ENCODE results near the gene VEPH1.

The VEPH1 gene

GRCh38 chr3:157520485-157521150 lies 17.4 kb upstream of the VEPH1 start:
- H3K36me3 ChIP-seq, result no peaks in the 10 kb centered on the region
- H3K27me3 ChIP-seq (ENCODE audit: insufficient read depth, low read depth, severe bottlenecking), result no peaks in the 10 kb centered on the region
- no peak for DNase-seq
- H3K27ac ChIP-seq, result no peak overlapping the region
- peaks cover 3% of the 10 kb centered on the region for H3K9me3 ChIP-seq (ENCODE audit: severe bottlenecking)
- H3K4me3 ChIP-seq (ENCODE audit: low read depth, low read length), result no peak overlapping the region
- TF ChIP-seq CTCF (IDR thresholded peaks at IDR 0.05; ENCODE audit: low read depth, low read length), result no peak

- no peak for DNase-seq
- no peaks in the 10 kb centered on the region for H3K36me3 ChIP-seq
- TF ChIP-seq CTCF (IDR thresholded peaks at IDR 0.05; ENCODE audit: low read depth, low read length), result no peak
- no peak overlapping the region for H3K27ac ChIP-seq
- H3K27me3 ChIP-seq (ENCODE audit: insufficient read depth, low read depth, severe bottlenecking), result no peaks in the 10 kb centered on the region
- H3K9me3 ChIP-seq (ENCODE audit: severe bottlenecking), result peaks cover 3% of the 10 kb centered on the region
- H3K4me3 ChIP-seq (ENCODE audit: low read depth, low read length), result no peak overlapping the region
Observed at GRCh38 chr3:157518881-157519280, 15.7 kb upstream of the VEPH1 start.

GRCh38 chr3:157516928-157517327 lies 13.7 kb upstream of the VEPH1 start:
- no peak overlapping the region for H3K4me3 ChIP-seq (ENCODE audit: low read depth, low read length)
- no peak for DNase-seq
- H3K27me3 ChIP-seq (ENCODE audit: insufficient read depth, low read depth, severe bottlenecking), result no peaks in the 10 kb centered on the region
- no peak overlapping the region for H3K27ac ChIP-seq
- no peak for TF ChIP-seq CTCF (IDR thresholded peaks at IDR 0.05; ENCODE audit: low read depth, low read length)
- peaks cover 3% of the 10 kb centered on the region for H3K9me3 ChIP-seq (ENCODE audit: severe bottlenecking)
- no peaks in the 10 kb centered on the region for H3K36me3 ChIP-seq

DNA sequence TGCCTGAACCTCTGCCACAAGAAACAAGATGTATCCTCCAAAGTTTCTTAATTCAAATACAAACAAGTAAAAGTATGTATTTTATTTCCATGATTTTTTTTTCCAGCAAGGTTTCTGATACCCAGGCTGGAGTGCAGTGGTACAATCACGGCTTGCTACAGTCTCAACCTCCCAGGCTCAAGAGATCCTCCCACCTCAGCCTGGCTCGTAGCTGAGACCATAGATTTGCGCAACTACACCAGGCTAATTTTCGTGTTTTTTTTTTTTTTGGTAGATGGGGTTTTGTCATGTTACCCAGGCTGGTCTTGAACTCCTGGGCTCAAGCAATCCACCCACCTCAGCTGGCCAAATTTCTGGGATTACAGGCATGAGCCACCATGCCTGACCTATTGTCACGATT lies 12.2 kb upstream of the VEPH1 start:
- Histone ChIP-seq H3K27me3 (ENCODE audit: insufficient read depth, low read depth, severe bottlenecking) (no peaks in the 10 kb centered on the region), H3K9me3 (ENCODE audit: severe bottlenecking) (peaks cover 3% of the 10 kb centered on the region), H3K36me3 (no peaks in the 10 kb centered on the region), H3K4me3 (ENCODE audit: low read depth, low read length) (no peak overlapping the region), H3K27ac (no peak overlapping the region)
- no peak for DNase-seq
- TF ChIP-seq CTCF (IDR thresholded peaks at IDR 0.05; ENCODE audit: low read depth, low read length), result no peak

DNA sequence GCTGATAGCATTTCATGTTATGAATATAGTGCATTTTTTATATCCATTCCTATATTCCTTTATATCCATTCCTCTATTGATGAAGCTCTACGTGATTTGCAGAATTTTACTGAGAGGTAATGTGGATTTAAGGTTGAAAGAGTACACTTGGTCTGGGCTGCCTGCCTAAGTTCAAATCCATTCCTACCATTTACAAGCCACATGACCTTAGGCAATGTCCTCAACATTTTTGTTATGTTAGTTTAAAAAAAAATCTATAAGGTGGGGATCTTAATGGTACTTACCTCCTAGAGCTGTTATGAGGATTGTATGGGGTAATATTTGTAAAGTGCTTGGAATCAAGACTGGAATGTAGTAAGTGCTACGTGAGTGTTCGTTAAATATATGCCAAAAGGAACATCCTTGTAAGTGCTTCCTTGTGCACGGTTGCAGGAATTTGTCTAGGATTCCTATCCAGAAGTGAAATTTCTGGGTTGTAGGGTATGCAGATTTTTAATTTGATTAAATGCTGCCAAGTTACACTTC lies 11.2 kb upstream of the VEPH1 start:
- no peak for DNase-seq
- Histone ChIP-seq H3K4me3 (ENCODE audit: low read depth, low read length) (no peak overlapping the region), H3K27ac (no peak overlapping the region), H3K36me3 (no peaks in the 10 kb centered on the region), H3K27me3 (ENCODE audit: insufficient read depth, low read depth, severe bottlenecking) (no peaks in the 10 kb centered on the region), H3K9me3 (ENCODE audit: severe bottlenecking) (peaks cover 3% of the 10 kb centered on the region)
- no peak for TF ChIP-seq CTCF (IDR thresholded peaks at IDR 0.05; ENCODE audit: low read depth, low read length)

DNA sequence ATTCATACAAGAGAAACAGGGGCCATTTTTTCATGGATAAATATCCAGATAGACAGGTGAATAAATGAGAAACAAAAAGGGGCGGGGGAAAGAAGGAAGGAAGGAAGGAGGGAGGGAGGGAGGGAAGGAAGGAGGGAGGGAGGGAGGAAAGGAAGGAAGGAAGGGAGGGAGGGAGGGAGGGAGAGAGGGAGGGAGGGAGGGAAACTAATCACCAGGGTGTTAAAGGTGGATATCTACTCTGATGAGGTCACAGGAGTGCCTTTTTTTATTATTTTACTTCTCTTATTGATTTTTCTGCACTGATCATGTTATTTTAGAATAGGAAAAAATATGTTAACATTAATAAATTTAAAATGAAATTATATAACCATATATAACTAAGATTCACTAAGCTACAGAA lies 10.4 kb upstream of the VEPH1 start:
- no peak for DNase-seq
- no peak overlapping the region for H3K27ac ChIP-seq
- no peak overlapping the region for H3K4me3 ChIP-seq (ENCODE audit: low read depth, low read length)
- no peak for TF ChIP-seq CTCF (IDR thresholded peaks at IDR 0.05; ENCODE audit: low read depth, low read length)
- H3K27me3 ChIP-seq (ENCODE audit: insufficient read depth, low read depth, severe bottlenecking), result no peaks in the 10 kb centered on the region
- H3K9me3 ChIP-seq (ENCODE audit: severe bottlenecking), result no peaks in the 10 kb centered on the region
- H3K36me3 ChIP-seq, result no peaks in the 10 kb centered on the region
